Measurements from ENCODE around the gene AKR1A1.

The AKR1A1 gene

DNA sequence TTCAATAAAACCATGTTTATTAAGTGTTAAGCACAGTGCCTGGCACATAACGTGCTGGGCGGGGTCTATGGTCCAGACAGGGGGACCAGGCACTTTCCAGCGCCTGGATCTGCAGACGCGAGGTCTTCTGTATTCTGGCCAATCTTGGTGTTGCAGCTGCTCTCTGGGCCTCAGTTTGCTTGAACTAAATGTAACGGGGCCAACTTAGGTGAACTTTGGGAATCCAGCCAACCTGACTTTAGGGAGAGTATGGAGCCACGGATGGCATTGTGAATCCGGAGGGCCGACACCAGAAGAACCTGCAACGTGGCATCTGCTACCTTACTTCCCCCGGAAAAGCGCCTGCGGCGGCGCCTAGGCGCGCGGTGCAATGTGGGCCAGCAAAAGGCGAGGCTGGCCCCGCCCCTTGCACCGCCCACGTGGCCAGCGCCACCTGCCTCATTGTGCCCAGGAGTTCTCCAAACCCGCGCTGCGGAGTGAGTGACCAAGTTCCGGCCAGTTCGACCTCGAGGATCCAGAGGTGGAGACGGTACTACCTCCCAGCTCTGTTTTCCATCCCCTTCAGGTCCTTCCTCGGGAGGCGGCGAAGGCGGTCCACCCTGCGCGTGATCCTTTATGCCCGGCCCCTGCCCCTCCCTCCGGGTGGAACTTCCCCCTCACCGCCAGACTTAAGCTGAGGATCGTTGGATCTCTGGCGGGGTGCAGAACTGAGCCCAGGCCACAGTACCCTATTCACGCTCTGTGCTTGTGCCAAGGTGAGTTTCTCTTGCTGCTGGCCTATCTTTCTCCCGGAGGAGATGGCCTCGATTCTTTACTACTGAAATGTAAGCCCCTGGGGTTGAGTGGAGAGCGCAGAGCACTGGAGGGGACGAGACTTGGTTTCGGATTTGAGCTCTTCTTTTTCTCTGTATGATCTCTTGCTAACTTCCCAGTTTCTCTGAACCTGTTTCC, at the start of gene AKR1A1:
Gene AKR1A1 (plus strand): TSS at position 426 of the 951 bp plus-strand sequence. CDS start 10,969 bp downstream, outside the sequence.
- H3K9me2 ChIP-seq (ENCODE audit: low read depth, low read length): no peaks in the 10 kb centered on the region
- no peaks in the 10 kb centered on the region for H4K20me1 ChIP-seq (ENCODE audit: insufficient read depth, low read length)
- H3K36me3 ChIP-seq (ENCODE audit: insufficient read depth, low read length): peaks cover 18% of the 10 kb centered on the region
- peak within 1 kb of the TSS; percentile 78 for H3K9ac ChIP-seq (ENCODE audit: low read length)
- no peaks in the 10 kb centered on the region for H3K27me3 ChIP-seq (ENCODE audit: insufficient read depth, low read length)
- H2AFZ ChIP-seq (ENCODE audit: low read length): no peak within 1 kb of the TSS
- H3K79me2 ChIP-seq (ENCODE audit: insufficient read depth, low read length): peaks cover 14% of the 10 kb centered on the region
- H3K4me2 ChIP-seq (ENCODE audit: low read length): peak within 1 kb of the TSS; percentile 59
- TF ChIP-seq EZH2 (IDR thresholded peaks at IDR 0.05; ENCODE audit: borderline replicate concordance, low read length): no peak
- TF ChIP-seq, protein P1, sequence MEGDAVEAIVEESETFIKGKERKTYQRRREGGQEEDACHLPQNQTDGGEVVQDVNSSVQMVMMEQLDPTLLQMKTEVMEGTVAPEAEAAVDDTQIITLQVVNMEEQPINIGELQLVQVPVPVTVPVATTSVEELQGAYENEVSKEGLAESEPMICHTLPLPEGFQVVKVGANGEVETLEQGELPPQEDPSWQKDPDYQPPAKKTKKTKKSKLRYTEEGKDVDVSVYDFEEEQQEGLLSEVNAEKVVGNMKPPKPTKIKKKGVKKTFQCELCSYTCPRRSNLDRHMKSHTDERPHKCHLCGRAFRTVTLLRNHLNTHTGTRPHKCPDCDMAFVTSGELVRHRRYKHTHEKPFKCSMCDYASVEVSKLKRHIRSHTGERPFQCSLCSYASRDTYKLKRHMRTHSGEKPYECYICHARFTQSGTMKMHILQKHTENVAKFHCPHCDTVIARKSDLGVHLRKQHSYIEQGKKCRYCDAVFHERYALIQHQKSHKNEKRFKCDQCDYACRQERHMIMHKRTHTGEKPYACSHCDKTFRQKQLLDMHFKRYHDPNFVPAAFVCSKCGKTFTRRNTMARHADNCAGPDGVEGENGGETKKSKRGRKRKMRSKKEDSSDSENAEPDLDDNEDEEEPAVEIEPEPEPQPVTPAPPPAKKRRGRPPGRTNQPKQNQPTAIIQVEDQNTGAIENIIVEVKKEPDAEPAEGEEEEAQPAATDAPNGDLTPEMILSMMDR (IDR thresholded peaks at IDR 0.05; ENCODE audit: low read length): no peak
- peak within 1 kb of the TSS; percentile 54 for H3K27ac ChIP-seq (ENCODE audit: low read depth, low read length, poor library complexity, severe bottlenecking)
- peaks cover 24% of the 10 kb centered on the region for H3K4me1 ChIP-seq (ENCODE audit: insufficient read depth, low read length, severe bottlenecking)
- peak within 1 kb of the TSS; percentile 75 for H3K4me3 ChIP-seq (ENCODE audit: low read depth, low read length, poor library complexity, severe bottlenecking)
- H3K9me3 ChIP-seq (ENCODE audit: low read length): no peaks in the 10 kb centered on the region
- H3F3A ChIP-seq (ENCODE audit: insufficient read depth, low read length): no peaks in the 10 kb centered on the region

DNA sequence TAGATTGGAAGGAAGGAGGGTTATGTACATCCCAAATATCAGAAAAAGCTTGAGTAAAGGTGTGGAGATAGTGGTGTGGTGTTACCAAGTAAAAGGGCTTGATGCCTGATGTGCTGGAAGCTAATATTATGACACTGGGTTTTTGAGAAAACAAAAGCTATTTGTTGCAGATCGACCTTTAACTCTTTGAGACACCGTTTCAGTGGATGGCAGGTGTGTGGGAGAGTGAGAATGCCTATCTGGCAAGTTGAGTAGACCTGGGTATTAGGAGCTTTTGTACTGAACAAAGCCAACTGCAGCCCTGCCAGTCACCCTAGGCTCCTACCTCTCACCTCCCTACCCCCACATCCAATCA, 49.1 kb upstream of the AKR1A1 start:
- peak overlapping the region; percentile 60 for H3K9ac ChIP-seq (ENCODE audit: low read length)
- H3K27me3 ChIP-seq (ENCODE audit: insufficient read depth, low read length): no peaks in the 10 kb centered on the region
- H3F3A ChIP-seq (ENCODE audit: insufficient read depth, low read length): no peaks in the 10 kb centered on the region
- H3K4me3 ChIP-seq (ENCODE audit: low read depth, low read length, poor library complexity, severe bottlenecking): peak overlapping the region; percentile 88
- peak overlapping the region; percentile 95 for H3K4me2 ChIP-seq (ENCODE audit: low read length)
- H2AFZ ChIP-seq (ENCODE audit: low read length): no peak overlapping the region
- peaks cover 4% of the 10 kb centered on the region; the same call in 1 of the 2 replicates for H3K36me3 ChIP-seq (ENCODE audit: insufficient read depth, low read length)
- peaks cover 25% of the 10 kb centered on the region for H3K4me1 ChIP-seq (ENCODE audit: insufficient read depth, low read length, severe bottlenecking)
- H3K9me3 ChIP-seq (ENCODE audit: low read length): no peaks in the 10 kb centered on the region
- H3K79me2 ChIP-seq (ENCODE audit: insufficient read depth, low read length): no peaks in the 10 kb centered on the region
- no peaks in the 10 kb centered on the region for H3K9me2 ChIP-seq (ENCODE audit: low read depth, low read length)
- H4K20me1 ChIP-seq (ENCODE audit: insufficient read depth, low read length): no peaks in the 10 kb centered on the region
- H3K27ac ChIP-seq (ENCODE audit: low read depth, low read length, poor library complexity, severe bottlenecking): peak overlapping the region; percentile 41
- no peak for TF ChIP-seq EZH2 (IDR thresholded peaks at IDR 0.05; ENCODE audit: borderline replicate concordance, low read length)
- TF ChIP-seq, protein P1 (IDR thresholded peaks at IDR 0.05; ENCODE audit: low read length): no peak

DNA sequence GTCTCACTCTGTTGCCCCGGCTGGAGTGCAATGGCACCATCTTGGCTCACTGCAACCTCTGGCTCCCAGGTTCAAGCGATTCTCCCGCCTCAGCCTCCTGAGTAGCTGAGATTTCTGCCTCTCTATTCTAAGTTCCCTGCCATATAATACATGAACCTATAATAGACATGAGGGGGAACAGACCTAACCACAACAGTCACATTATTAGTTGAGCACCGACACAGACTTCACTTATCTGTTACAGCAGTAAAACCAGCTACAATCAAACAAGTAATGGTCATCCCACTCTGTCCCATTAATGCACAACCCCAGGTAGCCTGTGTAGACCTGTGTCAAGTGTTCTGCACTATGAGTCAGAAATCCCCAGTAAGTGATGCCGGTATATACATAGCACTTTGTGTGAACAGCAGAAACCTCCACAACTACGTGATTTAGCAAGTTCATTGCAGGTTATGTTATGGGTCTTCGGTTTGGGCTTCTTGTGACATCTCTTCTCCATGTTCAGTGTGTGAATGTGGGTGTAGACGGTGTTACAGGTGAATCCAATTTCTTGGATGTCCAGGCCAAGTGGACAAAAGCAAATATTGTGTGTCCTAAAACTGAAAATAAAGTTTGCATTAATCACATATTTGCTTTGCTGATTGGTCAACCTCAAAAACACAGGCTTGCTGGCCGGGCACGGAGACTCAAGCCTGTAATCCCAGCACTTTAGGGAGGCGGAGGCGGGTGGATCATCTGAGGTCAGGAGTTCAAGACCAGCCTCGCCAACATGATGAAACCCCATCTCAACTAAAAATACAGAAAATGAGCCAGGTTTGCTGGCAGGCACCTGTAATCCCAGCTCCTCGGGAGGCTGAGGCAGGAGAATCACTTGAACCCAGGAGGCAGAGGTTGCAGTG, 46.9 kb upstream of the AKR1A1 start:
- Histone ChIP-seq H3K27me3 (ENCODE audit: insufficient read depth, low read length) (no peaks in the 10 kb centered on the region), H3K27ac (ENCODE audit: low read depth, low read length, poor library complexity, severe bottlenecking) (no peak overlapping the region), H3K4me1 (ENCODE audit: insufficient read depth, low read length, severe bottlenecking) (peaks cover 22% of the 10 kb centered on the region), H3F3A (ENCODE audit: insufficient read depth, low read length) (no peaks in the 10 kb centered on the region), H3K4me2 (ENCODE audit: low read length) (no peak overlapping the region), H3K9me2 (ENCODE audit: low read depth, low read length) (no peaks in the 10 kb centered on the region), H3K79me2 (ENCODE audit: insufficient read depth, low read length) (no peaks in the 10 kb centered on the region), H3K9me3 (ENCODE audit: low read length) (no peaks in the 10 kb centered on the region), H4K20me1 (ENCODE audit: insufficient read depth, low read length) (no peaks in the 10 kb centered on the region), H3K36me3 (ENCODE audit: insufficient read depth, low read length) (peaks cover 20% of the 10 kb centered on the region; the same call in 1 of the 2 replicates), H3K9ac (ENCODE audit: low read length) (no peak overlapping the region), H3K4me3 (ENCODE audit: low read depth, low read length, poor library complexity, severe bottlenecking) (no peak overlapping the region), H2AFZ (ENCODE audit: low read length) (no peak overlapping the region)
- TF ChIP-seq EZH2 (IDR thresholded peaks at IDR 0.05; ENCODE audit: borderline replicate concordance, low read length): no peak
- TF ChIP-seq, protein P1 (IDR thresholded peaks at IDR 0.05; ENCODE audit: low read length): no peak

All from OCI-LY1 (cell line).